PC-3 (cell line): ENCODE data around the gene CYB5D1. TPM values are rescaled to one million over a fixed set of nuclear protein-coding genes. Genes with fewer than 3 reads are reported as not detected.
A peak's percentile ranks its signal among the peaks of the same experiment; 100 is the strongest.

Experiments
- ATAC-seq: fragments of 200-7000 bp; cut with Tn5 transposase; 2 replicates; pipeline ENCODE4 v1.9.1; 2020; ENCODE audit warnings: mild to moderate bottlenecking, moderate library complexity
- BruUV-seq: library from RNA; stranded (reverse); fragments of 400-500 nt; replicated peaks from 2 replicates; lab custom pipeline; 2021; lab: Mats Ljungman, UMichigan
- CTCF ChIA-PET: fragments of 300-600 bp; sonication (Branson Sonifier 250); formaldehyde crosslinking; loops from one replicate; lab custom pipeline; 2022; ENCODE audit warnings: antibody characterized with exemption; lab: Charles Lee
- POLR2A ChIA-PET: fragments of 300-600 bp; sonication (Branson Sonifier 250); formaldehyde crosslinking; loops from one replicate; lab custom pipeline; 2022; ENCODE audit warnings: antibody characterized with exemption; ENCODE audit not compliant: unreplicated experiment; lab: Charles Lee
- DNase-seq: peaks from one replicate; pipeline ENCODE4 v3.0.0-alpha.2; 2015
- H2AFZ ChIP-seq: fragments of 300-600 bp; sonication (generic); 2 replicates; pipeline ENCODE4 v1.6.0; 2016; ENCODE audit warnings: antibody characterized with exemption, low read length
- H3F3A ChIP-seq: fragments of 300-600 bp; sonication (generic); one replicate; pipeline ENCODE4 v1.6.0; 2017; ENCODE audit warnings: antibody characterized with exemption, low read length, control low read depth, mild to moderate bottlenecking; ENCODE audit not compliant: unreplicated experiment
- H3K27ac ChIP-seq: fragments of 300-600 bp; sonication (generic); 2 replicates; pipeline ENCODE4 v1.5.1; 2016; ENCODE audit warnings: mild to moderate bottlenecking, low read length
- H3K27me3 ChIP-seq: fragments of 300-600 bp; sonication (generic); 2 replicates; pipeline ENCODE4 v1.6.1; 2016; ENCODE audit warnings: low read length, mixed read lengths
- H3K36me3 ChIP-seq: fragments of 300-600 bp; sonication (generic); 2 replicates; pipeline ENCODE4 v1.6.1; 2016; ENCODE audit warnings: low read depth, mixed run types, low read length, mixed read lengths
- H3K4me1 ChIP-seq: fragments of 300-600 bp; sonication (generic); 2 replicates; pipeline ENCODE4 v1.5.1; 2016; ENCODE audit warnings: low read length; ENCODE audit not compliant: insufficient read depth
- H3K4me2 ChIP-seq: fragments of 300-600 bp; sonication (generic); 2 replicates; pipeline ENCODE4 v1.6.0; 2016; ENCODE audit warnings: low read length
- H3K4me3 ChIP-seq: fragments of 300-600 bp; sonication (generic); 2 replicates; pipeline ENCODE4 v1.5.1; 2016; ENCODE audit warnings: mild to moderate bottlenecking, low read length, mixed read lengths
- H3K79me2 ChIP-seq: fragments of 300-600 bp; sonication (generic); 2 replicates; pipeline ENCODE4 v1.6.1; 2017; ENCODE audit warnings: low read length, mixed read lengths
- H3K9ac ChIP-seq: fragments of 300-600 bp; sonication (generic); 2 replicates; pipeline ENCODE4 v1.6.0; 2016; ENCODE audit warnings: mild to moderate bottlenecking, low read length
- H3K9me2 ChIP-seq: fragments of 300-600 bp; sonication (generic); replicated peaks from 2 replicates; pipeline ENCODE4 v1.6.1; 2016; ENCODE audit warnings: mixed run types, low read length, mixed read lengths
- H3K9me3 ChIP-seq: fragments of 300-600 bp; sonication (generic); 2 replicates; pipeline ENCODE4 v1.6.1; 2016; ENCODE audit warnings: low read length, mixed read lengths
- H4K20me1 ChIP-seq: fragments of 300-600 bp; sonication (generic); 2 replicates; pipeline ENCODE4 v1.6.1; 2016; ENCODE audit warnings: low read length, mixed read lengths
- CTCF ChIP-seq: fragments of 300-600 bp; sonication (generic); conservative IDR thresholded peaks from 2 replicates; pipeline ENCODE4 v1.5.1; 2017; ENCODE audit warnings: antibody characterized with exemption, low read depth, mild to moderate bottlenecking, low read length
- EZH2 ChIP-seq: fragments of 300-600 bp; sonication (generic); IDR thresholded peaks from one replicate; pipeline ENCODE4 v1.6.1; 2017; ENCODE audit warnings: antibody characterized with exemption, mild to moderate bottlenecking, low read length; ENCODE audit not compliant: unreplicated experiment
- EZH2phosphoT487 ChIP-seq: fragments of 300-600 bp; sonication (generic); IDR thresholded peaks from 2 replicates; pipeline ENCODE4 v1.6.1; 2018; ENCODE audit warnings: mild to moderate bottlenecking, antibody characterized with exemption, low read length, borderline replicate concordance
- intact Hi-C: fragments of 100-400 bp; cut with micrococcal nuclease; formaldehyde crosslinking; loops from 2 replicates; pipeline ENCODE4 v1.9.0; 2023
- total RNA-seq: library from RNA; depleted of rRNA; stranded (reverse); fragments of >200 nt; gene quantifications from 2 replicates; pipeline ENCODE4 v1.2.3, GENCODE V29; 2014

Gene CYB5D1
- total RNA-seq, 1 experiment from 2014 or later = 23.1 TPM

- ChIA-PET CTCF (no interaction called here), POLR2A (interaction anchor here (0.6 kb wide), 1 partner anchor 273 kb away, joined by 3 read pairs; no protein-coding TSS in a partner anchor)
- no TSS peak for BruUV-seq
- TF ChIP-seq EZH2phosphoT487 (no peak), EZH2 (no peak), CTCF (no peak)
- intact Hi-C loops = no loop called here
- Histone ChIP-seq H3K4me3 (peak overlapping the region; percentile 53), H3K9ac (peak overlapping the region; percentile 47), H3K4me1 (peaks cover 20% of the 10 kb centered on the region), H3K9me2 (no peaks in the 10 kb centered on the region), H3K36me3 (no peaks in the 10 kb centered on the region), H3K27ac (peak overlapping the region; percentile 15; the same call in 1 of the 2 replicates), H3K27me3 (no peaks in the 10 kb centered on the region), H3K79me2 (peaks cover 26% of the 10 kb centered on the region), H3K9me3 (no peaks in the 10 kb centered on the region), H3K4me2 (peak overlapping the region; percentile 76), H2AFZ (peak overlapping the region; percentile 64; the same call in 1 of the 2 replicates), H3F3A (peaks cover 11% of the 10 kb centered on the region), H4K20me1 (no peaks in the 10 kb centered on the region)
- DNase-seq (peak; percentile 18), ATAC-seq (no peak)
These were observed 26.1 kb downstream of the CYB5D1 start for GRCh38 chr17:7883781-7884386.

GRCh38 chr17:7884581-7885366 lies 27.0 kb downstream of the CYB5D1 start:
- Histone ChIP-seq H3K79me2 (peaks cover 35% of the 10 kb centered on the region), H3K27me3 (no peaks in the 10 kb centered on the region), H3K4me1 (peaks cover 29% of the 10 kb centered on the region), H3K4me3 (peak overlapping the region; percentile 94), H3K9ac (peak overlapping the region; percentile 76; the same call in 1 of the 2 replicates), H4K20me1 (no peaks in the 10 kb centered on the region), H3K36me3 (no peaks in the 10 kb centered on the region), H3F3A (peaks cover 11% of the 10 kb centered on the region), H3K4me2 (no peak overlapping the region), H3K27ac (peak overlapping the region; percentile 96), H3K9me3 (no peaks in the 10 kb centered on the region), H3K9me2 (no peaks in the 10 kb centered on the region), H2AFZ (no peak overlapping the region)
- TF ChIP-seq EZH2 (no peak), EZH2phosphoT487 (no peak), CTCF (no peak)
- intact Hi-C loops = no loop called here
- POLR2A ChIA-PET = no interaction called here
- no peak for ATAC-seq
- no peak for DNase-seq
- CTCF ChIA-PET = no interaction called here
- BruUV-seq = no TSS peak
